Measurements from ENCODE around the gene FOXP1.

The FOXP1 gene

GRCh38 chr3:71264840-71265239 lies 318.7 kb downstream of the FOXP1 start:
- DNase-seq (ENCODE audit: low spot score), result no peak

- no peak for DNase-seq (ENCODE audit: low spot score)
These were observed 320.9 kb downstream of the FOXP1 start for GRCh38 chr3:71262364-71263265.

- no peak for DNase-seq (ENCODE audit: low spot score)
These were observed 322.7 kb downstream of the FOXP1 start for GRCh38 chr3:71260782-71261181.

- no peak for DNase-seq (ENCODE audit: low spot score)
These were observed 325.0 kb downstream of the FOXP1 start for GRCh38 chr3:71258526-71258925.

- DNase-seq (ENCODE audit: low spot score), result peak; percentile 66
These were observed 325.4 kb downstream of the FOXP1 start for GRCh38 chr3:71258116-71258515.

- DNase-seq (ENCODE audit: low spot score), result no peak
These were observed 328.0 kb downstream of the FOXP1 start for GRCh38 chr3:71255498-71255897.

- no peak for DNase-seq (ENCODE audit: low spot score)
These were observed 329.1 kb downstream of the FOXP1 start for GRCh38 chr3:71254281-71255057.

GRCh38 chr3:71253169-71253568 lies 330.4 kb downstream of the FOXP1 start:
- no peak for DNase-seq (ENCODE audit: low spot score)

- no peak for DNase-seq (ENCODE audit: low spot score)
These were observed 331.1 kb downstream of the FOXP1 start for GRCh38 chr3:71252466-71252865.

- DNase-seq (ENCODE audit: low spot score), result no peak
These were observed 332.3 kb downstream of the FOXP1 start for GRCh38 chr3:71251156-71251775.

GRCh38 chr3:71250026-71250425 lies 333.5 kb downstream of the FOXP1 start:
- no peak for DNase-seq (ENCODE audit: low spot score)

GRCh38 chr3:71247958-71248335 lies 335.6 kb downstream of the FOXP1 start:
- no peak for DNase-seq (ENCODE audit: low spot score)

- no peak for DNase-seq (ENCODE audit: low spot score)
These were observed 336.1 kb downstream of the FOXP1 start for GRCh38 chr3:71247221-71247957.

GRCh38 chr3:71245971-71246880 lies 337.3 kb downstream of the FOXP1 start:
- no peak for DNase-seq (ENCODE audit: low spot score)

- no peak for DNase-seq (ENCODE audit: low spot score)
These were observed 338.6 kb downstream of the FOXP1 start for GRCh38 chr3:71244826-71245488.

- peak; percentile 75 for DNase-seq (ENCODE audit: low spot score)
These were observed 339.2 kb downstream of the FOXP1 start for GRCh38 chr3:71244153-71244825.

GRCh38 chr3:71243229-71243628 lies 340.3 kb downstream of the FOXP1 start:
- no peak for DNase-seq (ENCODE audit: low spot score)

GRCh38 chr3:71241981-71242560 lies 341.5 kb downstream of the FOXP1 start:
- no peak for DNase-seq (ENCODE audit: low spot score)

GRCh38 chr3:71241246-71241901 lies 342.2 kb downstream of the FOXP1 start:
- DNase-seq (ENCODE audit: low spot score), result no peak
